ENCODE results near the gene ARHGAP31. TPM values are rescaled to one million over a fixed set of nuclear protein-coding genes. Genes with fewer than 3 reads are reported as not detected.
"Not testable (repeated sequence)": the region's sequence is repeated elsewhere in the genome, so short reads cannot be mapped to it uniquely, and the experiment has no call there.

ARHGAP31 gene
- total RNA-seq, 1 donor = 15.1 TPM

DNA sequence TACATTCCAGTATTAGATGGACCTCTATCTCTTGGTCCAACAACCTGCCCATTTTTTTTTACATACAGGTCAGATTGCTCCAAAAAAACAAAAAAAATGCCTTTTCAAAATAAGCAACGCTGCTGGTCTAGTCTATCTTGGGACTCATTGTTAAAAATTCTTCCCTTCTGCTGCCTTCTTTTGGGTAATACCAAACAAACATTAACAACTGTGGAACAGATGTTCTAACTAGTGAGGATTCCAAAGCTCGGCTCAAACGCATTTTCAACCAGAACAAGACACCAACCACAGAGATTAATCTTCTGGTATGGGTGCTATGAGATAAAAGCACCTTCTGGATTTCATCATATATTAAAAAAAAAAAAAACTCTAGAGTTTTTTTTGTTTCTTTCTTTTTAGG is 24.7 kb downstream of the ARHGAP31 start:
- peak; percentile 93 for DNase-seq (ENCODE audit: low read depth)
- no peak for TF ChIP-seq CTCF (IDR thresholded peaks at IDR 0.05; ENCODE audit: insufficient read depth, low read depth, low read length)
- no peak overlapping the region for H3K4me3 ChIP-seq (ENCODE audit: low read depth, low read length)

GRCh38 chr3:119319311-119319710 is 25.1 kb downstream of the ARHGAP31 start:
- no peak for DNase-seq (ENCODE audit: low read depth)
- H3K4me3 ChIP-seq (ENCODE audit: low read depth, low read length) = no peak overlapping the region
- no peak for TF ChIP-seq CTCF (IDR thresholded peaks at IDR 0.05; ENCODE audit: insufficient read depth, low read depth, low read length)

DNA sequence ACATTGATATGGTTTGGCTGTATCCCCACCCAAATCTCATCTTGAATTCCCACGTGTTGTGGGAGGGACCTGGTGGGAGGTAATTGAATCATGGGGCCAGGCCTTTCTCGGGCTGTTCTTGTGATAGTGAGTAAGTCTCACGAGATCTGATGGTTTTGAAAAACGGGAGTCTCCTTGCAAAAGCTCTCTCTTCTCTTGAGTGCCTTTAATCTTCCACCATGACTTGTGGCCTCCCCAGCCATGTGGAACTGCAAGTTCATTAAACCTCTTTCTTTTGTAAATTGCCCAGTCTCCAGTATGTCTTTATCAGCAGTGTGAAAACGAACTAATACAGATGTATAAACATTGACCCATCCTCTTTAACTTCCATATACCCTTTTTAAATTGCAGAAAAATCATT is 26.6 kb downstream of the ARHGAP31 start:
- not testable (repeated sequence) for H3K4me3 ChIP-seq (ENCODE audit: low read depth, low read length); DNase-seq (ENCODE audit: low read depth)

- TF ChIP-seq CTCF (IDR thresholded peaks at IDR 0.05; ENCODE audit: insufficient read depth, low read depth, low read length) = peak; percentile 27
- DNase-seq (ENCODE audit: low read depth) = no peak
- H3K4me3 ChIP-seq (ENCODE audit: low read depth, low read length) = peak overlapping the region; percentile 68
Measured at GRCh38 chr3:119322021-119322834, 28.0 kb downstream of the ARHGAP31 start.

- H3K4me3 ChIP-seq (ENCODE audit: low read depth, low read length) = peak overlapping the region; percentile 68
- peak; percentile 81 for DNase-seq (ENCODE audit: low read depth)
- TF ChIP-seq CTCF (IDR thresholded peaks at IDR 0.05; ENCODE audit: insufficient read depth, low read depth, low read length) = no peak
Measured at GRCh38 chr3:119322835-119323722, 28.9 kb downstream of the ARHGAP31 start.

DNA sequence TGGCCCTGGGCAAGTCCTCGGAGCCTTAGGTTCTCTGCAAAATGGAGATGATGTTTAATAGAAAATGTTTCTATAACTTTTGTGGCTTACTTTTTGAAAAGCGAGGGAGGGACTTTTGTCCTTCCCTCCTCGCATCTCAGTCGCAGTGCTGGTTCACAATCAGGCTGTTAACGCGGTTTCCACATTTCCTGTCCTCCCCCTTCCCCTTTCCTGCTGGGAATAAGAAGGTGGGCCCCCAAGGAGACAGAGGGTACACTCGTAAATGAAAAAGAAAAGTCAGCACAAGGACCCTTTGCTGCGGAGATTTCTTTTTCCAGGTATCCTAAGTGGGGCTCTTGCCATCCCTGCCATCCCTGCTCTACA is 29.5 kb downstream of the ARHGAP31 start:
- peak overlapping the region; percentile 68 for H3K4me3 ChIP-seq (ENCODE audit: low read depth, low read length)
- TF ChIP-seq CTCF (IDR thresholded peaks at IDR 0.05; ENCODE audit: insufficient read depth, low read depth, low read length) = no peak
- DNase-seq (ENCODE audit: low read depth) = no peak

- no peak overlapping the region for H3K4me3 ChIP-seq (ENCODE audit: low read depth, low read length)
- no peak for DNase-seq (ENCODE audit: low read depth)
- TF ChIP-seq CTCF (IDR thresholded peaks at IDR 0.05; ENCODE audit: insufficient read depth, low read depth, low read length) = no peak
Measured at GRCh38 chr3:119324899-119325298, 30.7 kb downstream of the ARHGAP31 start.

Measured in fibroblast of villous mesenchyme (primary cell).